DMS153 treated with DMSO at 0.1 percent for 48 hours (cell line): ENCODE results near the gene DEFB114.

Experiments
- DNase-seq: peaks from one replicate; lab custom pipeline; 2025; ENCODE audit not compliant: unreplicated experiment; lab: John Stamatoyannopoulos, UW

The DEFB114 gene

DNA sequence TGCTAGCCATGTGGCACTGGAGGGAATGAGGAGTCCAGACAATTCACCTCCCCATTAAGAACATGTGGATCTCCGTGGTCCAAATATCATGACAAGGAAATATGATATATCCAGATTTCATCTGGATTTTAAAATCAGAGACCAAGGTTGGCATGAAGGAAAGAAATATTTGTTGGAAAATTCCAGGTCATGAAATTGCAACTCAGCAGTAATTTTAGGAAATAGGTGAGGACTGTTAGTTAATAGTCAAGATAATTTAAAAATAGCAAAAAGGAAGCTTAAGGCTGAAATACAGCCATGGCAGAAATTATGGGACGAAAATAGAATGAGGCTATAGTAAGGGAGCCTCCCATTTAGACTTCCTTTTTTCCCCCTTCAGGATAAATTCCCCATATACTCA lies 26.9 kb downstream of the DEFB114 start:
- DNase-seq, result no peak

DNA sequence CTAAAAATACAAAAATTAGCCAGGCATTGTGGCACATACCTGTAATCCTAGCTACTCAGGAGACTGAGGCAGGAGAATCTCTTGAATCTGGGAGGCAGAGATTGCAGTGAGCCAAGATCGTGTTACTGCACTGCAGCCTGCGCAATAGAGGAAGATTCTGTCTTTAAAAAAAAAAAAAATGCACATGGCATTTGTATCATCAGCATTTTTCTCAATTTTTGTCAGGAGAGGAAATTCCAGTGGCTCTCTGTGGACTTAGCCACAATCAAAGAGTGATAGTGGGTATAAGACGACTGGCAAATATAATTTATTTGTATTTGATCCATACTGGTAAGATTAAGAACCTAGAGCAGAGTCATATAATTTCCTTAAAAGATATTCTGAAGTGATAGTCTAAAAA lies 28.6 kb downstream of the DEFB114 start:
- DNase-seq, result no peak

DNA sequence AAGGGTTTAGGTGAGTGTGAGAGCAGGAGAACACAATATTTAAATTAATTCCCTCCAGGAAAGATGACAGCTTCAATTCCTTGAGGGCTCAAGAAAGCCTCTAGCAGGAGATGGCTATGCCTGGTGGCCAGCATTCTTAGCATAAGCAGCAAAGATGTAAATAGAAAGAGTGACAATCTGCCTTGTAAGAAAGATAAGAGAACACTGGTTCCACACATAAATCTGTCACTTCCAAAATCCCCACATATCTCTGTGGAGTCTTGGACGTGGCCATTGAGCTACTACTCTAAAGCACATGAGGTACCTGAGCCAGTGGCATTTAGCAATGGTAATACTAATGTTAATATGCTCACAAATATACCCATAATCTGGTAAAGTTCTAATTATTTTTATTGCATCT lies 29.2 kb downstream of the DEFB114 start:
- no peak for DNase-seq

DNA sequence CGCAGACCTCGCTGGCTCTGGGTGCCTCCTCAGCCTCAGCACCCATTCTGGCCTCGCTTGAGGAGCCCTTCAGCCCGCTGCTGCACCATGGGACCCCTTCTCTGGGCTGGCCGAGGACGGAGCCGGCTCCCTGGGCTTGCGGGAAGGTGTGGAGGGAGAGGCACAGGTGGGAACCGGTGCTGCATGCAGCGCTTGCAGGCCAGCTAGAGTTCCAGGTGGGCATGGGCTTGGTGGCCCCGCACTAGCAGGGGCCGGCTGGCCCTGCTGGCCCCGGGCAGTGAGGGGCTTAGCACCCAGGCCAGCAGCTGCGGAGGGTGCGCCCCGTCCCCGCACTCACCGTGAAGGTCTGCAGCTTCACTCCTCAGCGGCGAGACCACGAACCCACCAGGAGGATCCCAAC lies 30.4 kb downstream of the DEFB114 start:
- DNase-seq, result no peak

DNA sequence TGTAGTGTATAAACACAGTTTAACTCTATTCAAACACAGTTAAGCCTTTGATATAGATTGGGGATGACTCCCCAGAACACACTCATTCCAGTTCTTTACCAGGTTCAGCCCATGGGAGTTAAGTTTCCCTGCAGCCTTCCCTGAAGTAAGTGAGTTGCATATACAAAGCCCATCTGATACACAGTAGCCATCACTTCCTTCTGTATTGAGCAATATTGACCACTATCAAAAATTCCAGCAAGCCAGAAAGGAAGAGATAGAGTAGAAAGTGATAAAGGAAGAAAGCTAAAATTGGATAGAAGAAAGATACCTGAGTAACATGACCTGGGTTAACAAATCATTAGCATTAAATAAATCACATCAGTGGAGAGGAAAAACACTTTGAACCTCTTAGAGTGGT lies 34.6 kb downstream of the DEFB114 start:
- DNase-seq, result no peak

DNA sequence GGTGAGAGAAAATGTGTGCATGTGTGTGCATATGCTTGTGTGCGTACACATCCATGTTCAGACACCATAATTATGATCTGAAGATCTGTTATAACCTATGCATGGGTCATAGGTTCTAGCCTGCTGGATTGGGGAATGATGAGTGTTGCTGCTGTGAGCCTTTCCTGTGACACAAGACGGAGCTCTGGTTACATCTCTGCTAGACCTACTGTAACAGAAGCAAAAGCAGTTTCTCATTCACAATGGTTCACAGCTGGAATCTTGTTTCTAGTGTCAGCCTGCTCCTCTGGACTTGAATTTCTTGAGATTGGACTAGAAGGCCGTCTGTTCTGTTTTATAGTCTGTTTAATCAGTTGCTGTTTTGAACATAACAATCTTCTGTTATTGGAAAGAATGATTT lies 40.1 kb downstream of the DEFB114 start:
- no peak for DNase-seq

DNA sequence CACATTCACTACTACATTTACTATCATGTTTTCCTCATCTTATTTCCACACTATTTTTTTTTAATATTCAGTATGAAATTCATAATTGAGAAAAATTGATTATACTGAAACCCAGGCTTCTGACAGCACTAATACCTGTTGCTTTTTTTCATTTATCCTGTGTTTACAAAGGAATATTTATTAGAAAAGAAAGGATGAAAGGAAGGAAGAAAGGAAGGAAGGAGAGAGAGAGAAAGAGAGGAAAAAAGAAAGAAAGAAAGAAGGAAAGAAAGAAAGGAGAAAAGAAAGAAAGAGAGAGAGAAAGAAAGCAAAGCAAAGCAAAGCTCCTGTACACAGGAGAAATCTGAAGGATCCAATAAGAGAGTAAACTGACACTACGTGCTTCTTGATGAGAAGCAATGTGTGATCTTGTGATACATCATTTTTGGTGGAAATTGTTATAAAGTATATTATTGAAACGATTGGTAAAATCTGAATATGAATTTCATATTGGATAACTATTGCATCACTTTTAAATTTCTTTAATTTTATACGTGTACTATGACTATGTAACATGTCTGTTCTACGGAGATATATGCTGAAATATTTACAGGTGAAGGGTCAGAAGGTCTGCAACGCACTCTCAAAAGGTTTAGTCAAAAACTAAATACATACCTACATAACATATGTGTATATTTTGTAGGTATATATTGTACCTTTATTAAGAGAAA lies 43.9 kb downstream of the DEFB114 start:
- DNase-seq, result no peak

DNA sequence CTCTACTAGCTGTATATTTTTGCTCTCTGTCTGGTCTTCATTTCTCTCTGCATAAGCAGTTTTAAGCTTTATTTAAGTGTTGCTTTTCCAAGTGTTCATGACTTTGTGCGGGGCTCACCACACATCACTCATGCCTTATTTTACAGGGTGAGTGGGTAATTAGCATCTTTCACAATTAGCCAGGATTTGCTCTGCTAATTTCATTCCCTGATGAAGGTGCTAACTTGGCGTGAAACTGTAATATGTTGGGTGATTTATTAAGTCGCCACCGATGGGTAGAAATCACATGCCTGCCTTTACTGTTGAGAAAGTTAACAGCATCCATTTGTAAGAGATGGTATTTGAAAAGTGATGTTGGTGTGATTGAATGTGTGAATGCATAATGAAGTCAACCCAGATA lies 44.7 kb downstream of the DEFB114 start:
- DNase-seq, result no peak

DNA sequence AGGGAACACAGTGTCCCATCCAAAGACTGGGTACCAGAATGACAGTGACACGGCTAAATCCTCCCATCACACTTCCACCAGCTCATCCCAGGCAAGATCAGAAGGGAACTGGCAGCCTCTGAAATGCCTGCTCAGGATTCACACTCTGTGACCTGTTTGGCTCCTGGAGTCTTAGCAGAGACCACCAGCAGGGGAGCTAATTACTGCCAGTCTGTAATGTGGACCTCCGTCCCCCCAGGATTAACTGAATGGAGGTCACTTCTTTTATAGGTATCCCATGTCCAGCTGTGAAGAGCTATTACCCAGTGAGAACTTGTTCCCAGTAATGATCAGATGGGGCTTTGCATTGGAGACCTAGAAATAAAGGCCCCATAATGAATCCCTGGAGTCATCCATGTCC lies 45.2 kb downstream of the DEFB114 start:
- no peak for DNase-seq

DNA sequence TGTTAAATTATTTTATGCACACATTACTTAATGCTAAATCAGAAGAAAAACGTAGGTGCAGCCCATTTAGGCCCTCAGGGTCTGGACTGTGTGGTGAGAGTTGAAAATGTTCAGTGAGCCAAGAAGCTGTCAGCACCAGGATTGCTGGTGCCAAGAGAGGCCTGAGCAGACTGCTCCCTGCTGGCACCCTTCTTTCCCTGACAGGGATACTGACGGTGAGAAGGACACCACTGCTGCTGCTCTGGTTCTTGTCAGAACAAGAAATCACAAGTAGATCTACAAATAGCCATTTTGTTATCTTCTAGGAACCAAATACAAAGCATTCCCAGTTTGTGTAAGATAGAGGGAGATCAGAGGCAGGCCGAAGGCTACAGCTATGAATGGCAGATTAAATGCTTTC lies 48.9 kb downstream of the DEFB114 start:
- no peak for DNase-seq

DNA sequence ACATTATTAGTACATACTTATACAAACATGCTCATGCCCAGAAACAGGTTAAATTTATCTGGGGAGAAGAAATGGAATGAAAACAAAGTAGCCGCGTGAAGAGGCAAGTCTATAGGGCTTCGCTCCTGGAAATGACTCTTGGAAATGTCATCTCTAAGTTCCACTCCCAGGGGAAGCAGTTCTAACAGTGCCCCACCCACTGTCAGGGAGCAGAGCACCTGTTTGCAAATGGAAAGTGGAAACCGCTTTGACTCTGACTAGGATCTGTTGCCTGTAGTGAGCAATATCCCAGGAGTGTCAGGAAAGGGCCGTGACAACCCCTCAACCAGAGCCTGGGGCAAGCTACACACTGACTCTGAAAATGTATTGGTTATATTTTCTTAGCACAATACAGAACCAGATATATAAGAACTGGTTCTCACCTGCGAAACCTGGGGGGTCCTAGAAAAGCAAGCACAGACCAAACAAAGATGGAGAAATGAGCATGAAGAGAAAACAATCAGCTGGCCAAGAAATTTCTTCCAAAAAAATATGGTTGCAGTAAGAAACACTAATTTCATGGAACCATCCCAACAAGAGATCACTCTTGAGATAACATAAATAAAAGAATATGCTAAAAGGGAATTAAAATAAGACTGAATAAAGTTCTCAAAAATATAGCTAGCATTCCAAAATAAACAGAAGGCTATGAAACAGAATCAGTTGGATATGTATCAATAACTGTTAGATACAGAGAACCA lies 50.2 kb downstream of the DEFB114 start:
- DNase-seq, result peak; percentile 69

DNA sequence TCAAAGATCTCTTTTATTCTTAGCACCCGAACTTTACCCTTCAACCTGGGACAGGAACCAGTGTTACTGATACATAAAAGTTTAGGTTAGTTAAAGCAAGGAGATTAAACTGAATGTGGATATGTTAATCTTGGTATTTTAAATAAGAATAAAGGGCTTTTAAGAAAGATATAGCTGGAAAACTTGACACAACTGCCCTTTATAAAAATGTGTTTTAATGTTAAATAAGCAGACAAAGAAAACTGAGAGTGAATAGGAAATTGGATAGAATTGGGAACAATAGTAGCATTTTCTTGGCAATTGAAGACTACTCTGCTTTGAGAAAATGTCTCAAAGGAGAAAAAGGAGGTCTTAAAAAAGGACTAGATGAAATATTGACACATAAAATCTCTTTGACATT lies 51.8 kb downstream of the DEFB114 start:
- DNase-seq, result no peak

DNA sequence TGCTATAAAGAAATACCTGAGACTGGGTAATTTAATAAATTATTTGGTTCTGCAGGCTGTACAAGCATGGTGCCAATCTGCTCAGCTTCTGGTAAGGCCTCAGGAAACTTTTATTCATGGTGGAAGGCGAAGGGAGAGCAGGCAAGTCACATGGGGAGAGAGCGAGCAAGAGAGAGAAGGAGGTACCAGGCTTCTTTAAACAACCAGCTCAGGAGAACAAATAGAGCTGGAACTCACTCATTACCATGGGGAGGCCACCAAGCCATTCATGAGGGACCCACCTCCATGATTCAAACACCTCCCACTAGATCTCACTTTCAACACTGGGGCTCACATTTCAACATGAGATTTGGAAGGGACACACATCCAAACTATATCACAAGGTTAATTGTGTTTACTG lies 52.7 kb downstream of the DEFB114 start:
- no peak for DNase-seq
